Measurements from ENCODE around the gene STXBP2.

STXBP2 gene

GRCh38 chr19:7614859-7615741 lies 21.8 kb upstream of the STXBP2 start:
- no peak for DNase-seq

DNA sequence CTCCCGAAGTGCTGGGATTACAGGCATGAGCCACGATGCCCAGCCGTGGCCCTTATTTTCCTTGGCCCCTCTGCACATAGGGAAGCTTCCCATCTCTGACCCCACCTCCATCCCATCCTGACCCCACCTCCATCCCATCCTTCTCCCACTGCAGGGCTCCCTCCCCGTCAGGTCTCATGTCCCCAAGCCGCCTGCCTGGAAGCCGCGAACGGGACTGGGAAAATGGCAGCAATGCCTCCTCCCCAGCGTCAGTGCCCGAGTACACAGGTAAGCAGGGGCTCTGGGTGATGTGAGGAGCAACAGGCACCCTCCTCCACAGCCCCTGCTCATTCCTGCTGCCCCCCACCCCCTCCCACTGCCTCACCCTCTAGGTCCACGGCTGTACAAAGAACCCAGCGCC lies 19.7 kb upstream of the STXBP2 start:
- DNase-seq = no peak

- no peak for DNase-seq
Measured at GRCh38 chr19:7617735-7618134, 19.2 kb upstream of the STXBP2 start.

- no peak for DNase-seq
Measured at GRCh38 chr19:7618348-7618747, 18.6 kb upstream of the STXBP2 start.

DNA sequence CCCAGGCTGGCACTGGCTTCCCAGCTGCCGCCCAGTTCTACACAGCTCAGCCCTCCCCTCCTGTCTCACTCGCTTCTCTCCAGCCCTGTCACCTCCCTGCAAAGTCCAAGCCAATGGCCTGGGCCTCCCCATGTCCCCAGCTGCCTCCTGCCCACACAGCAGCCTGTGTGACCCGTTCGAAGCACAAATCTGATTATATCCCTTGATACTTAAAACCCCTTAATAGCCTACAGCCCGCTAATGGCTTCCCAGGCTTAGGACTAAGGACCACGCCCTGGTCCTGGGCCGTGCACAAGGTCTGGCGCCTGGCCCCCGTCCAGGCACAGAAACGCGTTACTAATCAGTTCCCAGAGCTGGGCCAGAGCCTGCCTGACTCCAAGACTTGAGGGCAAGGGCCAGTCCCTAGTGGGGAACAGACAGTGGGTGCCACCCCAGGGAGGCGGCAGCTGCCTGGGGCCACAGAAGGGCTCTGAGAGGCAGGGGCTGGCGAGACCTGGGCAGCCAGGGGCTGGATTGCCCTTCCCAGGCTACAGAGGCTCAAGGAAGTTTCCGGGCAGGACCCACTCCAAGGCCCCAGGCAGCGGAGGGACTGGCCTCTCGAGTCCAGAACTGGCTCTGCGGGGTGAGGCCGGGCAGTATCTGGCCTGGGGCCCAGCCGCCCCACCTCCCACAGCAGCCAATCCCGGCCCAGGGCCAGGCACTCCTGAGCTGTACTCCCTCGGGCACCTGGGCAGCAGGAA lies 18.0 kb upstream of the STXBP2 start:
- DNase-seq = no peak

DNA sequence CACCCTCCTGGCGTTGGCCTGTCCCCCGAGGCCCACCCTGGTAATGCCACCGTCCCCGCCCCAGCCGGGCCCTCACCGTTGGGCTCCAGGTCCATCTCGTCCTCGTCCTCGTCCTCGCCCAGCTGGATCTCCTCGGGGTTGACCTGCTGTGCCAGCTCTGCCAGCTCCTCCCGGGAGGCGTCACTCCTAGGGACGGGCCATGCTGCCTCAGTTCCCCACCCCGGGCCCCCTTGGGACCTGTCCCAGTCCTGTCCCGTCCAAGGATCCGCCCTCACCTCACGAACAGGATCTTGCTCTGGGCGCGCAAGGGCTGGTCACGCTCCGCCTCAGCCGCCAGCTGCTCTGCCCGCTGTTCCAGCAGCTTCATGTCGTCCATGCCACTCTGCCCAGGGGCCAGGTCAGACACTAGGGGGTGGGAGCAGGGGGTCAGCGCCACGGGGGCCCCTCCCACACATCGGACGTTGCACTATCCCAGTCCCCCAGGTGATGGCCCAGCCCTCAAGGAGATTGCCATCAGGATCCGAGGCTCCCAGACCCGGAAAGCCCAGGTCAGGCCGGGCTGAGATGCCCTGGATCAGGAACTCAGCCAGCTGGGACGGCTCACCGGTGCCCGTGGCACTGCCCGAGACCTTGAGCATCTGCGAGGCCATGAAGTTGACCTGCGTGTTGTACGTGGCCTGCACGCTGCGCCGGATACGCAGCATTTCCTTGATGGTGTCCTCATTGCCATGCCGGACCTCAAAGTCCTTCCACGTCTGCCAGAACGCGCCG lies 17.1 kb upstream of the STXBP2 start:
- DNase-seq = no peak

- DNase-seq = no peak
Measured at GRCh38 chr19:7620442-7621412, 16.2 kb upstream of the STXBP2 start.

GRCh38 chr19:7622933-7623685 lies 13.8 kb upstream of the STXBP2 start:
- DNase-seq = no peak

DNA sequence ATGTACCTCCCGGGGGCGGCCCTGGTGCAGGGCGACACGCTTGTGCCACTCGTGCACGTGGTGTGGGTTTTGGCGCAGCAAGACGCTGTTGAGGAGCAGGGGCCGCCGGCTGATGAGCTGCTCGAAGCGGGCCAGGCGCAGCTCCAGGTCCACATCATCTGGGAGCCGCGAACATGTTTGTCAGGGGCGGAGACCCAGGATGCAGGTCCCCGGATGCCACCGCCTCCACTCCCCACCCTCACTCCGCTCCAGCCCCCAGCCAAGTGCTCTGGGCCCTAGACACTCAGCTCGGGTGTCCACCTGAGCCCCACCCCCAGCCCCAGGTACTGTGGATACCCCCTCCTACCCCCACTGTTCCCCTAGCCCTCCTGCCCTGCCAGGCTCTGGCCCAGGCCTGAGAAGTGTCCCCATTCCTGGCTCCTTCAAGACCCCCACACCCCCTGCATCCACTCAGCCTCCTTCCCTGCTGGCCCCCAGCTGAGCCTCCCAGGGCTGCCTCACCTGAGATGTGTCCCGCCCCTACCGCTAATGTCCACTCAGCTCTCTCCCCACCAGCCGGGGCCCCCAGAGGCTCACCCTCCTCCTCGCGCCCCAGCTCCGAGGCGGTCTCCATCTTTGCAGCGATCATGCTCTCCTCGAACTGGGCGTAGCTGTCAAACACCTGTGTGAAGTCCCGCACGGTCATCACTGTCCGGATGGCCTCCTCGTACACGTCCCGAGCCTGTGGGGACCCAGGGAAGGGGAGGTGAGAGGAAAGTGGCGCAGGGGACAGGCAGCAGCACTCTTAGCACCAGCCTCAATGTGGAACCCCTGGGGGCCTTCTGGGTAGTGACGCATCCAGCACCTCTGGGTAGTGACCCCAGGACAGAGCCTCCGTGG lies 12.9 kb upstream of the STXBP2 start:
- DNase-seq = no peak

DNA sequence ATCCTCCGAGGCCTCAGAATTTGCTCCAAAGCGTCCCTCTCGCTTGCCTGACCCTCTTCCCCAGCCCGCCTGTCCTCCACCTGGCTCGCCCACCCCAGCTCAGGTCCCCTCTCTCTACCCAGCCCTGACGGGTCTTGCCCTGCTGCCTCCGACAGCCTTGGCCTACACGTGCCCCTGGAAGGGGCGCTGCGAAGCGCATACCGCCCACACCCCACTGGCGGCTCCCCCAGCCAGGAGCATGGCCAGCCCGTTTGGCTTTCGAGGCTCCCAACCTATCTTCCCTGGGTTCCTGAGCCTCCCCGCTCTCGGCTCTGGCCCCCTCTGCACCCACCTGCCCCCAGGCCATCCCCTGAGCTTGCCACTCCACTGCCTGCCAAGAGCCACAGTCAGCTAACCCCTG lies 12.1 kb upstream of the STXBP2 start:
- DNase-seq = no peak

- no peak for DNase-seq
Measured at GRCh38 chr19:7625763-7626372, 11.0 kb upstream of the STXBP2 start.

DNA sequence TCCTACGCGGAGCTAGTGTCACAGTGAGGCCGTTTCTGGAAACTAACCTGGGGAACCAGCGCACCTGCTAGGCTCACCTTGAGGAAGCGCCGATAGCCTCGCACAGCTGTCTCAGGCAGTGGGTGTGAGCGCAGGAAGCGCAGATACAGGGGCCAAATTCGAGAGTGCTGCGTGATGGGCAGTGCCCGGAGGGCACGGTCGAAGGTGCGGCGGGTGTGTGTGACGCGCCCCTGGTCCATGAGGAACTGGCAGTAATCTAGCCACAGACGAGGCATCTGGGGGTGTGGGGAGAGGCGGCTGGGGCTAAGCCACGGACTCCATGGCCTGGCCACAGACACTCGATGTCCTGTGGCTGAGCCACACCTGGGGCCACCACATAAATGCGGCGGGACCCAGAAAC lies 9.7 kb upstream of the STXBP2 start:
- no peak for DNase-seq

GRCh38 chr19:7628589-7629311 lies 8.2 kb upstream of the STXBP2 start:
- no peak for DNase-seq

GRCh38 chr19:7629347-7630054 lies 7.4 kb upstream of the STXBP2 start, which contains the start of the genes PET100 and XAB2:
Gene PET100 (plus strand): TSS chr19:7629793. CDS start chr19:7629834, 41 bp downstream.
Gene XAB2 (minus strand): TSS chr19:7629545. CDS start chr19:7629527, 18 bp downstream.
- DNase-seq = peak; percentile 98

- DNase-seq = no peak
Measured at GRCh38 chr19:7631577-7631976, 5.3 kb upstream of the STXBP2 start.

DNA sequence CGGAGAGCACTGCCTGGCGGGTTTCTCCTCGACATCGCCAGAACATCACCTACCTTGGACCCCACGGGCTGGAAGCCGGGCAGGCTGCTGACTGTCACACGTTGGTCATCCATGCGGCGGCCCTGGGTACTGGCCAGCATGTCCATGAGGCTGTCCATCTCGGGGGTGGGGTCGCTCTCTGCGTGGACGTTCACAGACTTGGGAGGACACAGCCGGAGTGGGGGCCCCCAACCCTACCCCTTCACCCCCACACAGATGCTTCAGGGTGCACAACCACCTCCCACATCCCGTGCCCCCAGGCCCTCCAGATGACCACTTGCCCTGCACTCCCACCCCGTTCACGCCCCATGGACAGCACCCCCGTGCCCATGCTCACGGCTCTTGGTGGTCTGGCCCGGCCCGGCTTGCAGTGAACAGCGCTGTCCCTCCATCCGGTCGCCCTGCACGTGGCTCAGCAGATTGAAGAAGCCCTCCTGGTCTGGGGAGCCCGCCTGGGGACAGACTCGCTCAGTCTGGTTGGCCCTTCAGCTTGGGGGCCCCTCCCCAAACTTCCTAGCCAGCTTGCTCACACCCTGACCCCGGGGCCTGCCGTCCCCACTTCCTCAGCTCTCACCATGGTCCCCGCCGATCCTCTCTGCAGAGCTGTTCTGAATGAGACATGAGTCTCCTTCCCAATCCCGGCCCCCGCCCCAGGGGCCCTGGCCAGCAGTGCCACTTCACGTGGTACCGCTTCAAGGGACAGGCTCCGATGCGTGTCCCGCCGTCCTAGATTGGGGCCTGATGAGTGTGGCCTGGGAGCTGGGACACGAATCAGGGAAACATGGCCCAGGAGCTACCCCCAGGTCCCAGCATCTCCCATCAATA lies 4.3 kb upstream of the STXBP2 start:
- DNase-seq = no peak

DNA sequence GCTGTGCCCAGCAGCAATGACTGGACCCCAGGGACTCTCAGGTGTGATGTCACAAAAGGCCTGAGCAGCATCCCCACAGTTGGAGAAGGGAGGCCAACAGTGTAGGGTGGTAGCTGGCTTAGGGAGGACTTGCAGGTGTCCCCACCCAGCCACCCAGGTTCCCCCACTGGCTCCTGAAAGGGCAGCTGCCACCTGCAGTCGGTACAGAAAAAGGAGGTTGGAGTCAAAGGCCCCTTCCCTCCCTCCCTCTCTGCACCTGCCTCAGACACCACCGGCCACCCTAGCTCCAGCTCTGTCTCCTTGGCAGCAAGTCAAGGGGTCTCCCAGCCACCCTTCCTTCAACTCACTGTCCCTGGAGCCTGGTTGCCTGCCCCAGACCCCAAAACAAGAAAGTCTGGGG lies 3.2 kb upstream of the STXBP2 start, which contains the start of gene PCP2:
Gene PCP2, minus strand, starts transcription at position 22 of the 400 bp plus-strand sequence. CDS start 262 bp downstream, outside the sequence.
- no peak for DNase-seq

Data from CD4-positive, alpha-beta T cell treated with Interleukin-4 for 4 hours (primary cell).